Endothelial cell of umbilical vein (primary cell): ENCODE results near the gene PLXNA3. TPM values are rescaled to one million over a fixed set of nuclear protein-coding genes. Genes with fewer than 3 reads are reported as not detected.

Experiments
- BruUV-seq: library from RNA; stranded (reverse); fragments of 400-500 nt; replicated peaks from 2 replicates; lab custom pipeline; 2021; lab: Mats Ljungman, UMichigan
- CTCF ChIA-PET: fragments of 300-600, 350-600 bp; sonication (Branson Sonifier 250); formaldehyde crosslinking; loops from one replicate; lab custom pipeline; 2021; ENCODE audit warnings: antibody characterized with exemption, inconsistent platforms; lab: Charles Lee
- POLR2A ChIA-PET: fragments of 300-600, 350-600 bp; sonication (Branson Sonifier 250); formaldehyde crosslinking; loops from one replicate; lab custom pipeline; 2021; ENCODE audit warnings: antibody characterized with exemption, inconsistent platforms; lab: Charles Lee
- DNase-seq: peaks from one replicate; pipeline ENCODE4 v3.0.0-alpha.2; 2011; ENCODE audit warnings: low read depth, low spot score
- FAIRE-seq: peaks from 2 replicates; lab custom pipeline; 2011; peaks lifted over from hg19 to GRCh38; lab: Jason Lieb, UNC
- H2AFZ ChIP-seq: 2 replicates; pipeline ENCODE4 v1.6.0; 2012; ENCODE audit warnings: low read depth, low read length, control low read depth, inconsistent platforms
- H3K27ac ChIP-seq: 2 replicates; pipeline ENCODE4 v1.5.1; 2011; ENCODE audit warnings: low read depth, mild to moderate bottlenecking, control low read depth, low read length, moderate library complexity; ENCODE audit not compliant: insufficient read depth
- H3K27me3 ChIP-seq, 2 experiments: 2 replicates each; pipeline versions ENCODE4 v1.6.0 to v1.6.1; 2011; ENCODE audit warnings: low read length in 2 of 2, mixed read lengths in 1 of 2; ENCODE audit not compliant: control insufficient read depth in 2 of 2, insufficient read depth in 2 of 2
- H3K36me3 ChIP-seq, 2 experiments: 2 replicates in 1 of 2; 3 replicates in 1 of 2; pipeline ENCODE4 v1.5.1; 2011; ENCODE audit warnings: low read length in 2 of 2, mild to moderate bottlenecking in 1 of 2, moderate library complexity in 1 of 2; ENCODE audit not compliant: control insufficient read depth in 2 of 2, insufficient read depth in 2 of 2; ENCODE audit errors: extremely low read depth in 1 of 2
- H3K4me1 ChIP-seq: 3 replicates; pipeline ENCODE4 v1.5.1; 2011; ENCODE audit warnings: mild to moderate bottlenecking, low read length; ENCODE audit not compliant: control insufficient read depth, insufficient read depth; ENCODE audit errors: extremely low read depth
- H3K4me2 ChIP-seq: 2 replicates; pipeline ENCODE4 v1.6.1; 2011; ENCODE audit warnings: low read length, control low read depth, mixed read lengths; ENCODE audit not compliant: insufficient read depth
- H3K4me3 ChIP-seq, 3 experiments: fragments of 200-600 bp in 1 of 3; sonication (generic), shearing (Covaris generic) in 1 of 3; replicated peaks in 1 of 3; 2 replicates each; pipeline ENCODE4 v1.5.1; 2011 to 2016; ENCODE audit warnings: control low read depth in 3 of 3, low read length in 3 of 3, mild to moderate bottlenecking in 2 of 3, inconsistent platforms in 1 of 3, low read depth in 1 of 3, moderate library complexity in 1 of 3; ENCODE audit not compliant: insufficient read depth in 1 of 3
- H3K79me2 ChIP-seq: 2 replicates; pipeline ENCODE4 v1.6.0; 2012; ENCODE audit warnings: low read length, inconsistent platforms; ENCODE audit not compliant: control insufficient read depth, insufficient read depth
- H3K9ac ChIP-seq: replicated peaks from 2 replicates; pipeline ENCODE3; 2011; ENCODE audit warnings: low read length, control low read depth; ENCODE audit not compliant: insufficient read depth; ENCODE audit errors: extremely low read depth
- H3K9me1 ChIP-seq: replicated peaks from 3 replicates; pipeline ENCODE4 v1.6.0; 2011; ENCODE audit warnings: mild to moderate bottlenecking, low read length; ENCODE audit not compliant: control insufficient read depth, insufficient read depth; ENCODE audit errors: extremely low read depth
- H3K9me3 ChIP-seq: replicated peaks from 2 replicates; pipeline ENCODE4 v1.5.1; 2012; ENCODE audit warnings: low read length, inconsistent platforms; ENCODE audit not compliant: control insufficient read depth, insufficient read depth
- H4K20me1 ChIP-seq: replicated peaks from 2 replicates; pipeline ENCODE3; 2011; ENCODE audit warnings: mild to moderate bottlenecking, low read length; ENCODE audit not compliant: control insufficient read depth, insufficient read depth; ENCODE audit errors: extremely low read depth
- EZH2 ChIP-seq: IDR thresholded peaks from 2 replicates; pipeline ENCODE4 v1.6.1; 2012; ENCODE audit warnings: borderline replicate concordance, low read depth, mild to moderate bottlenecking, moderate library complexity, low read length, inconsistent platforms; ENCODE audit not compliant: severe bottlenecking
- GATA2 ChIP-seq: IDR thresholded peaks from 2 replicates; pipeline ENCODE4 v1.7.0; 2011; ENCODE audit warnings: low read depth, mild to moderate bottlenecking, moderate library complexity, mixed read lengths, low read length; ENCODE audit not compliant: insufficient read length, insufficient read depth
- POLR2AphosphoS5 ChIP-seq: IDR thresholded peaks from 2 replicates; pipeline ENCODE4 v1.6.1; 2012; ENCODE audit warnings: low read depth, mild to moderate bottlenecking, control low read depth, low read length, moderate library complexity; ENCODE audit not compliant: insufficient read depth
- dilution Hi-C: fragments of 300-500 bp; cut with MboI; formaldehyde crosslinking; loops from one replicate; pipeline ENCODE4 v1.15.0; 2019; ENCODE audit warnings: low sequenced_read_pairs; ENCODE audit not compliant: extremely low pct_ligation_motif_present
- intact Hi-C: fragments of 100-400 bp; cut with micrococcal nuclease; formaldehyde crosslinking; loops from one replicate; pipeline ENCODE4 v1.10.0; 2022
- polyA plus RNA-seq, 4 experiments: library from polyadenylated mRNA; depleted of rRNA in 3 of 4; stranded (reverse) in 3 of 4; unstranded in 1 of 4; fragments of >200 nt; gene quantifications; 2 replicates each; pipeline versions ENCODE4 v1.2.1 to v1.2.3, GENCODE V29; 2011 to 2012; ENCODE audit warnings: missing spikeins in 1 of 4
- total RNA-seq: library from RNA; stranded (reverse); gene quantifications from 2 replicates; pipeline ENCODE4 v1.2.3, GENCODE V29; 2021

Gene PLXNA3
- total and polyA plus RNA-seq, 2 donors (not counting 3 experiments of a cell fraction or from before 2014, with no cell fraction given): 56.8 to 58.6 TPM

GRCh38 chrX:154436374-154436982 is 21.6 kb upstream of the PLXNA3 start:
- CTCF ChIA-PET: interaction anchor here (1.5 kb wide), 1 partner anchor 11 kb away, joined by 4 read pairs; no protein-coding TSS in a partner anchor

GRCh38 chrX:154436983-154437752 is 20.9 kb upstream of the PLXNA3 start, which contains the start of gene GDI1:
Gene GDI1 (plus strand): TSS chrX:154437154. CDS start chrX:154437255, 101 bp downstream.
- H3K9me1 ChIP-seq: no peaks in the 10 kb centered on the region
- peak within 1 kb of the TSS; percentile 41 for H2AFZ ChIP-seq
- intact Hi-C loops: no loop called here
- peak within 1 kb of the TSS; percentile 50 to 94 (median 75) for H3K4me3 ChIP-seq
- DNase-seq (no peak), FAIRE-seq (no peak)
- peak within 1 kb of the TSS; percentile 75 for H3K4me2 ChIP-seq
- no peak for TF ChIP-seq GATA2
- peak; percentile 38 for TF ChIP-seq POLR2AphosphoS5
- dilution Hi-C loops: no loop called here
- H3K27me3 ChIP-seq: no peaks in the 10 kb centered on the region
- no peaks in the 10 kb centered on the region for H4K20me1 ChIP-seq
- ChIA-PET POLR2A (no interaction called here), CTCF (no interaction called here)
- peaks cover 7% of the 10 kb centered on the region for H3K4me1 ChIP-seq
- H3K9ac ChIP-seq: peak within 1 kb of the TSS; percentile 59
- no TSS peak for BruUV-seq
- no peaks in the 10 kb centered on the region for H3K9me3 ChIP-seq
- H3K27ac ChIP-seq: peak within 1 kb of the TSS; percentile 55
- peaks cover 4 to 39% of the 10 kb centered on the region in 2 experiments for H3K36me3 ChIP-seq
- peaks cover 41% of the 10 kb centered on the region for H3K79me2 ChIP-seq

More at GRCh38 chrX:154436374-154436982, 21.6 kb upstream of the PLXNA3 start:
- intact Hi-C loops: no loop called here
- peaks cover 6 to 37% of the 10 kb centered on the region in 2 experiments for H3K36me3 ChIP-seq
- FAIRE-seq: peak; percentile 65
- no peaks in the 10 kb centered on the region for H3K9me1 ChIP-seq
- DNase-seq: no peak
- BruUV-seq: no TSS peak
- H3K27ac ChIP-seq: peak overlapping the region; percentile 55
- no peak for TF ChIP-seq EZH2
- no peaks in the 10 kb centered on the region for H3K27me3 ChIP-seq
- dilution Hi-C loops: no loop called here
- POLR2A ChIA-PET: no interaction called here
- peak overlapping the region; percentile 47 for H3K9ac ChIP-seq
- H4K20me1 ChIP-seq: no peaks in the 10 kb centered on the region
- peak overlapping the region; percentile 24 for H3K4me2 ChIP-seq
- H2AFZ ChIP-seq: peak overlapping the region; percentile 41
- H3K9me3 ChIP-seq: no peaks in the 10 kb centered on the region
- H3K79me2 ChIP-seq: peaks cover 46% of the 10 kb centered on the region
- peaks cover 7% of the 10 kb centered on the region for H3K4me1 ChIP-seq
- peak overlapping the region in 1 of 3 experiments; percentile 94 for H3K4me3 ChIP-seq
